Measurements from ENCODE around the gene USP7.

The USP7 gene

DNA sequence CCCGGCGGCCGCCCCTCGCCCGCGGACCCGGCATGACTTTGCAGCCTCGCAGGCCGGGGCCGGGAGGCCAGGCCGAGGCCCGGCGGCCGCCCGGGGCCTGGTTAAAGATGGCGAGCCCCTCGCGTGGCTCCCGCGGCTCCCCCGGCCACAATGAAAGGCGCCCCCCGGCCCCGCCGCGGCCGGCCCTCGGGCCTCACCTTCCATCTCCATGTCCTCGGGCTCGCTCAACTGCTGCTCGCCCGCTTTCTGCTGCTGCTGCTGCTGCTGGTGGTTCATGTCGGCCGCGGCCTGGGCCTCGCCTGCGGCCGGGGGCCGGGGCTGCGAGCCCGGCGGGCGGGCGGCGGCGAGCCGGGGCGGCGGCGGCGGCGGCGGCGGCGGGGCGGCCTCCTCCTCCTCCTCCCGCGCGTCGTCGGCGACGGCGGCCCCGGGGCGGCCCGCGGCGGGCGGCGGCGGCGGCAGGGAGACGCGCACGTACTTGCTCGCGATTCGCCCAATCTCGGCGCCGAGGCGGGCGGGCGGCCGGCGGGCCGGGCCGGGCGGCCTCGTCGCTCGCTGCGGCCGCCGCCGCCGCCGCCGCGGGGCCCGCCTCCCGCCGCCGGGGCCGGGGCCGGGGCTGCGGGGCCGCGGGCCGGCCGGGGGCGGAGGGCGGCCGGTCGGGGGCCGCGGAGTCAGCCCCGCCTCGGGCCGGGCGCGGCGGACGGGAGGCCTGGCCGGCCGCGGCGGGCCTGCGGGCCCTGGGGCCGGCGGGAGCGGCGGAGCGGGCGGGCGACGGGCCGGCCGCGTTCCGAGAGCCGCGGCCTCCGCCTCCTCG is 491 bp downstream of the USP7 start:
- Histone ChIP-seq H3K4me3 (ENCODE audit: low read length in 2 of 2) (peak overlapping the region; percentile 71 to 78), H3K9me3 (ENCODE audit: control insufficient read depth in 2 of 2, low read length in 2 of 2) (no peaks in the 10 kb centered on the region), H3K27me3 (ENCODE audit: control insufficient read depth in 2 of 2, insufficient read depth in 2 of 2, low read length in 2 of 2) (no peaks in the 10 kb centered on the region), H3K4me1 (ENCODE audit: control insufficient read depth in 2 of 2, insufficient read depth in 2 of 2, low read length in 2 of 2) (peaks cover 44 to 51% of the 10 kb centered on the region in 2 donors), H3K36me3 (ENCODE audit: control insufficient read depth in 2 of 2, insufficient read depth in 2 of 2, low read length in 2 of 2) (no peaks in the 10 kb centered on the region), H3K9ac (ENCODE audit: low read depth in 1 of 2, low read length in 2 of 2) (peak overlapping the region; percentile 75 to 78), H3K27ac (ENCODE audit: low read depth in 2 of 2, low read length in 2 of 2) (peak overlapping the region; percentile 68 to 81)

- peak overlapping the region; percentile 75 to 78 for H3K9ac ChIP-seq (ENCODE audit: low read depth in 1 of 2, low read length in 2 of 2)
- no peaks in the 10 kb centered on the region for H3K27me3 ChIP-seq (ENCODE audit: control insufficient read depth in 2 of 2, insufficient read depth in 2 of 2, low read length in 2 of 2)
- no peaks in the 10 kb centered on the region for H3K36me3 ChIP-seq (ENCODE audit: control insufficient read depth in 2 of 2, insufficient read depth in 2 of 2, low read length in 2 of 2)
- peak overlapping the region; percentile 71 to 78 for H3K4me3 ChIP-seq (ENCODE audit: low read length in 2 of 2)
- H3K4me1 ChIP-seq (ENCODE audit: control insufficient read depth in 2 of 2, insufficient read depth in 2 of 2, low read length in 2 of 2): peaks cover 51 to 54% of the 10 kb centered on the region in 2 donors
- no peaks in the 10 kb centered on the region for H3K9me3 ChIP-seq (ENCODE audit: control insufficient read depth in 2 of 2, low read length in 2 of 2)
- peak overlapping the region; percentile 68 to 81 for H3K27ac ChIP-seq (ENCODE audit: low read depth in 2 of 2, low read length in 2 of 2)
These were observed 1.2 kb downstream of the USP7 start for GRCh38 chr16:8962393-8963009.

DNA sequence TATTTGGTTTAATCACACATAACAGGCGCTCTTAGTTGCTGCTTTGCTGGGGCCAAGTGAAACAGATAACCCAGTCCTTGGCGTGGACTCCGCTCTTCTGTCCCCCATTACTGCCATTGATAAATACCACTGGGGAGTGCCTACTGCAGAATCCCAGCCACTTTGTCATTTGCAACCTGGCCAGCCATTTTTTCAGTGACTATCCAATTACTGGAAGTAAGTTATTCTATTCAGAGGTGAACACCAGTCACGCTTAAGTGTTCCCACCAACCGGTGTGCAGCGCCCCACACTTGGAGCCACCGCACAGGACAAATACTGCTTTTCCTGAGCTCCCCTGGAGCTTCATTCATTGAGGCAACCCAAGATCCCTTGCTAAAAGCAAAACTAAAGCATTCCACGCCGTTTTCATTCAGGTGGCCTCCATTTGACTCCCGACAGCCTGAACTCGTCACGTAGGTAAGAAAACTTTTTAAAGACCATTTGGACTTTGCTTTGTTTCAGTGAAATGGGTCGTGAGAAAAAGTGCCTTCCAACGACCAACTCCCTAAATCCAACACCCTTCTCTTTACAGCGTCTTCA is 1.8 kb downstream of the USP7 start:
- Histone ChIP-seq H3K9me3 (ENCODE audit: control insufficient read depth in 2 of 2, low read length in 2 of 2) (no peaks in the 10 kb centered on the region), H3K36me3 (ENCODE audit: control insufficient read depth in 2 of 2, insufficient read depth in 2 of 2, low read length in 2 of 2) (no peaks in the 10 kb centered on the region), H3K4me3 (ENCODE audit: low read length in 2 of 2) (peak overlapping the region; percentile 71 to 78), H3K4me1 (ENCODE audit: control insufficient read depth in 2 of 2, insufficient read depth in 2 of 2, low read length in 2 of 2) (peaks cover 52 to 54% of the 10 kb centered on the region in 2 donors), H3K27me3 (ENCODE audit: control insufficient read depth in 2 of 2, insufficient read depth in 2 of 2, low read length in 2 of 2) (no peaks in the 10 kb centered on the region), H3K27ac (ENCODE audit: low read depth in 2 of 2, low read length in 2 of 2) (peak overlapping the region; percentile 68 to 81), H3K9ac (ENCODE audit: low read depth in 1 of 2, low read length in 2 of 2) (peak overlapping the region; percentile 2 to 78)

DNA sequence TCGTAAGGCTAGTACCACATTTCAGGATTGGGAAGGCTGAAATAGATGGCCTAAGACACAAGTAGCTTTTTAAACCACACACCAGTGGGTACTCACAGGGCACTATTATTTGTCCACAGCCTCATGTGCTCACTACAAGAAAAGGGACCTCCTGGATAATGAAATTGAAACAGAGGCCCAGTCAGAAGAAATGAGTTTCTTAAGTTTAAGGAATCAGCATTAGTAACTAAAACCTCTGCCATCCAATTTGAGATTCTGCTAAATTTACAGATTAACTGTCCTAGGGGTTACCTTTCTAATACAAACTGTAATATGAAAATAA is 3.0 kb downstream of the USP7 start:
- peaks cover 58 to 62% of the 10 kb centered on the region in 2 donors for H3K4me1 ChIP-seq (ENCODE audit: control insufficient read depth in 2 of 2, insufficient read depth in 2 of 2, low read length in 2 of 2)
- H3K4me3 ChIP-seq (ENCODE audit: low read length in 2 of 2): peak overlapping the region; percentile 17 to 23
- H3K9ac ChIP-seq (ENCODE audit: low read depth in 1 of 2, low read length in 2 of 2): peak overlapping the region in 1 of 2 donors; percentile 45

DNA sequence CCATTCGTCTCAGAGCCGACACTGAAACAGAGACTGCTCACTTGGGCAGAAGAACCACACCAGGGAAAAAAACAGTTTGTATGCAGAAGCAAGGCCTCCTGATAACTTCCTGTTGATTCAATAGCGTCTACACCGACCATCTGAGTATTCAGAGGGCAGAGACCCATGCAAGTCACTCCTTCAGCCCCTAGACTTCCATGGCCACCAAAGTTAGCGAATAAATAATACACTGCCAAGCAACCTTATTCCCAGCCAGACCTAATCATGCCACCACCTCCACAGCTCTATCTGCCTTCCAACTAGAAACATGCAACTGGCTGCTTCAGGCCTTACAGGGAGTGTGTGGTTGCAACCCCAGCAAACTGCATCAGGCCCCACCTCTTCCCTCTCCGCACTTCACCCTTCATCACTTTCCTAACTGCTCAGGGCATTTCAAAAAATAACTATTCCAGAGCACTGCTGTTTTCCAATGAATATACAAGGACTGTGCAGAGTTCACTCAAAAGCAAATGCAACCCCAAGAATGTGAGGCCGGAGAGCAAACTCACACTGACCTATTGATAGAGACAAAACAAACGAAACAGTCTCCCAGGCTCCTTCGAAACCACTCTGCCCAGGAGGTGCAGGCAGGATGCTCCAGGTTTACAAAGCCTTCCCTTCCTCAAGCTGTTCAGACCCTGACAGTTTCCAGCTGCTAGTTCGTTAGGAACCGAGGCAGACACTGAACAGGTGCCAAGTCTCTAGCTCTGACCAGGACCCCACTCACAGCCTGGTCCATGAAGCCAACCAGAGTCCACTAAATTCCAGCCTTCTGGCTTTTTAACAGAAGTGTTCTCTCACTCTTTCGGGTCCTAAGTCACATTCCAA is 3.6 kb downstream of the USP7 start:
- peak overlapping the region; percentile 34 to 46 for H3K27ac ChIP-seq (ENCODE audit: low read depth in 2 of 2, low read length in 2 of 2)
- H3K9ac ChIP-seq (ENCODE audit: low read depth in 1 of 2, low read length in 2 of 2): peak overlapping the region in 1 of 2 donors; percentile 45
- H3K27me3 ChIP-seq (ENCODE audit: control insufficient read depth in 2 of 2, insufficient read depth in 2 of 2, low read length in 2 of 2): no peaks in the 10 kb centered on the region
- H3K4me1 ChIP-seq (ENCODE audit: control insufficient read depth in 2 of 2, insufficient read depth in 2 of 2, low read length in 2 of 2): peaks cover 58 to 64% of the 10 kb centered on the region in 2 donors
- no peaks in the 10 kb centered on the region for H3K9me3 ChIP-seq (ENCODE audit: control insufficient read depth in 2 of 2, low read length in 2 of 2)
- H3K36me3 ChIP-seq (ENCODE audit: control insufficient read depth in 2 of 2, insufficient read depth in 2 of 2, low read length in 2 of 2): no peaks in the 10 kb centered on the region
- H3K4me3 ChIP-seq (ENCODE audit: low read length in 2 of 2): peak overlapping the region; percentile 17 to 23

More for the DNA sequence above, 3.0 kb downstream of the USP7 start:
- Histone ChIP-seq H3K27ac (ENCODE audit: low read depth in 2 of 2, low read length in 2 of 2) (peak overlapping the region; percentile 34 to 46), H3K9me3 (ENCODE audit: control insufficient read depth in 2 of 2, low read length in 2 of 2) (no peaks in the 10 kb centered on the region), H3K36me3 (ENCODE audit: control insufficient read depth in 2 of 2, insufficient read depth in 2 of 2, low read length in 2 of 2) (no peaks in the 10 kb centered on the region), H3K27me3 (ENCODE audit: control insufficient read depth in 2 of 2, insufficient read depth in 2 of 2, low read length in 2 of 2) (no peaks in the 10 kb centered on the region)

- H3K9ac ChIP-seq (ENCODE audit: low read depth in 1 of 2, low read length in 2 of 2): peak overlapping the region; percentile 3 to 40
- H3K9me3 ChIP-seq (ENCODE audit: control insufficient read depth in 2 of 2, low read length in 2 of 2): no peaks in the 10 kb centered on the region
- H3K27me3 ChIP-seq (ENCODE audit: control insufficient read depth in 2 of 2, insufficient read depth in 2 of 2, low read length in 2 of 2): no peaks in the 10 kb centered on the region
- no peaks in the 10 kb centered on the region for H3K36me3 ChIP-seq (ENCODE audit: control insufficient read depth in 2 of 2, insufficient read depth in 2 of 2, low read length in 2 of 2)
- H3K4me3 ChIP-seq (ENCODE audit: low read length in 2 of 2): peak overlapping the region; percentile 49 to 64
- H3K4me1 ChIP-seq (ENCODE audit: control insufficient read depth in 2 of 2, insufficient read depth in 2 of 2, low read length in 2 of 2): peaks cover 56 to 64% of the 10 kb centered on the region in 2 donors
- H3K27ac ChIP-seq (ENCODE audit: low read depth in 2 of 2, low read length in 2 of 2): peak overlapping the region; percentile 70 to 80
These were observed 5.2 kb downstream of the USP7 start for GRCh38 chr16:8958344-8959167.

DNA sequence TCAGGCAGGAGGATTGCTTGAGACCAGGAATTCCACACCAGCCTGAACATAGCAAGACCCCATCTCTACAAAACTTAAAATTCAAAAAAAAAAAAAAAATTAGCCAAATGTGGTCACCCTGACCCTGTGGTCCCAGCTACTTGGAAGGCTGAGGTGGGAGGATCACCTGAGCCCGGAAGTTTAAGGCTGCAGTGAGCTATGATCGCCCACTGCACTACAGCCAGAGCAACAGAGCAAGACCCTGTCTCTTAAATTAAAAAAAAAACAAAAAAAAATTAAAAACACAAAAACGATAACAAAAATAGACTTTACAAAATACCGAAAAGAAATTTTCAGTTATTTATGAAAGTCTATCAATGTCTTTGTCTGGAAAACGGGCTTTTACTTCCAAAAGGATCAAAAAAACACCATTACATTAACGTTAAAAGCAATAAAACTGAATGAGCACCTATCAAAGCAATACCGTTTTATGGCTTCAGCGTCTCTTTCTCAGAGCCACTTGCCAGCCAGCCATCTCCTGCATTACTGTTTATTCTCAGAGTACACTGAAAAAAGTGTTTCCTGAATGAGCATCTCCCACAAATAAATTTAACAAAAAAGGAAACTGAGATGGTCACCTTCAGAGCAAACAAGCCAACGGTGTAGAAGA is 6.1 kb downstream of the USP7 start:
- Histone ChIP-seq H3K4me3 (ENCODE audit: low read length in 2 of 2) (peak overlapping the region; percentile 49 to 64), H3K27me3 (ENCODE audit: control insufficient read depth in 2 of 2, insufficient read depth in 2 of 2, low read length in 2 of 2) (no peaks in the 10 kb centered on the region), H3K9ac (ENCODE audit: low read depth in 1 of 2, low read length in 2 of 2) (peak overlapping the region in 1 of 2 donors; percentile 40), H3K36me3 (ENCODE audit: control insufficient read depth in 2 of 2, insufficient read depth in 2 of 2, low read length in 2 of 2) (no peaks in the 10 kb centered on the region), H3K9me3 (ENCODE audit: control insufficient read depth in 2 of 2, low read length in 2 of 2) (no peaks in the 10 kb centered on the region), H3K27ac (ENCODE audit: low read depth in 2 of 2, low read length in 2 of 2) (peak overlapping the region; percentile 70 to 80), H3K4me1 (ENCODE audit: control insufficient read depth in 2 of 2, insufficient read depth in 2 of 2, low read length in 2 of 2) (peaks cover 62 to 69% of the 10 kb centered on the region in 2 donors)

GRCh38 chr16:8957063-8957397 is 6.7 kb downstream of the USP7 start:
- Histone ChIP-seq H3K27ac (ENCODE audit: low read depth in 2 of 2, low read length in 2 of 2) (no peak overlapping the region), H3K36me3 (ENCODE audit: control insufficient read depth in 2 of 2, insufficient read depth in 2 of 2, low read length in 2 of 2) (no peaks in the 10 kb centered on the region), H3K9me3 (ENCODE audit: control insufficient read depth in 2 of 2, low read length in 2 of 2) (no peaks in the 10 kb centered on the region), H3K4me1 (ENCODE audit: control insufficient read depth in 2 of 2, insufficient read depth in 2 of 2, low read length in 2 of 2) (peaks cover 61 to 71% of the 10 kb centered on the region in 2 donors), H3K4me3 (ENCODE audit: low read length in 2 of 2) (no peak overlapping the region), H3K27me3 (ENCODE audit: control insufficient read depth in 2 of 2, insufficient read depth in 2 of 2, low read length in 2 of 2) (no peaks in the 10 kb centered on the region), H3K9ac (ENCODE audit: low read depth in 1 of 2, low read length in 2 of 2) (no peak overlapping the region)

Measured in mucosa of rectum (tissue), 2 donors.